Stomach (tissue), 4 donors: ENCODE data around the gene NLGN4X.

Source experiments
- CTCF ChIP-seq, 7 experiments: fragments of 450-650 bp in 4 of 7; fragments of 200-600 bp in 3 of 7; sonication (generic) in 3 of 7; IDR thresholded peaks; one replicate each; pipeline ENCODE4 v1.5.1; 2016 to 2019; ENCODE audit warnings: antibody characterized with exemption in 7 of 7, control low read depth in 2 of 7, mild to moderate bottlenecking in 1 of 7
- POLR2A ChIP-seq, 4 donors: fragments of 450-650 bp; IDR thresholded peaks; one replicate each; pipeline ENCODE4 v1.6.1; 2016; ENCODE audit warnings: antibody characterized with exemption in 4 of 4, control low read depth in 2 of 4, mild to moderate bottlenecking in 1 of 4, moderate library complexity in 1 of 4

GRCh38 chrX:6074532-6074931, 154.1 kb downstream of the NLGN4X start:
- TF ChIP-seq CTCF (IDR thresholded peaks at IDR 0.05), result no peak
- TF ChIP-seq POLR2A (IDR thresholded peaks at IDR 0.05), result no peak
